Bone marrow (tissue), 2 donors: ENCODE data around the gene KCNT2.
"Not testable (repeated sequence)": the region's sequence is repeated elsewhere in the genome, so short reads cannot be mapped to it uniquely, and the experiment has no call there.

ENCODE experiments used
- DNase-seq, 2 donors: peaks; one replicate each; lab custom pipeline; 2025; lab: John Stamatoyannopoulos, UW

The KCNT2 gene

DNA sequence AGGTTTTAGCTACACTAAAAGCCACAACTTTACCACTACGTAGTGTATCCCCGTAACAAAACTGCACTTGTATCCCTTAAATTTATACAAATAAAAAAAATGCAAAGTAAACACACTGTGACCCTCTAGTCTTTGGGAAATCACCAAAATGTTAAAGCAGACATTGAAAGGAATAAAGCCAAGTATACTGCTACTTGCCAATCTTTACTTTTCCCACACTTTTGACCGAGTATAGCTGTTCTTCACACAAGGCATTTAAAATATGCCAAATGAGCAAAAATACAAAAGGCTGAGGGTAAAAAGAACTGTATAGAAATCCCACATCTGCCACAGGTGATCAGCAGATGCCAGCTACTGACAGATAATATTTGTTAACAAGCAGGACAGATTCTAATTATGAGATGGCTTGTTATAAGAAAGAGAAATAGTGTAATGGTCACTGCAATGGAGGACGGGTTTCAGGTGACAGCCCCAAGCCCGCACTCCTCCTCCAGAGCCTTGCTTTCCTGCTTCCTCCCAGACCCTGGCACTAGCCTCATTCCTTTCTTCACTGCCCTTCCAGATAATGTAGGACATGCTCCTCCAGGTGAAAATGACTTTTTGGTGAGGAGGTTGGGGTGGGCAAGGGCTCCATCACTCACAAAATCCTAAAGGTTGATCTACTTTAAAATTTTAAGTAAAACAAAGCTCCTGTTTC lies 18.1 kb downstream of the KCNT2 start:
- no peak for DNase-seq

DNA sequence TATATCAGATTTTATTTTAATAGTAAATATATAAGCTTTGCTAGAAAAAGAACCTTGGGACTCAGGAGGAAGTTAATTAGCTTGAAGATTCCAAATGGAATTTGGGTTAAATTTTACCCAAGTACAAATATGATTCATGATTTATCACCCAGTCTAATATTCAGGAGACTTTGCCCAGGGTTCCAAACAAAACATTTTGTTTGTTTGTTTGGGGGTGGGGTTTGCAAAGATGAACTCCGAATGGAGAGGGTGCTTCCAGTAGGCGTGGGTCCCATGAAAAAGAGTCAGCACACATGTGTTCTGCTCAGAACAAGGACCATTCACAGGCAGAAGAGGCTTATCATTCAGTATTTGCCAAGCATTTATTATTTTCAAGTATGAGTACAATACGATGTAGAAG lies 23.5 kb downstream of the KCNT2 start:
- DNase-seq: no peak

DNA sequence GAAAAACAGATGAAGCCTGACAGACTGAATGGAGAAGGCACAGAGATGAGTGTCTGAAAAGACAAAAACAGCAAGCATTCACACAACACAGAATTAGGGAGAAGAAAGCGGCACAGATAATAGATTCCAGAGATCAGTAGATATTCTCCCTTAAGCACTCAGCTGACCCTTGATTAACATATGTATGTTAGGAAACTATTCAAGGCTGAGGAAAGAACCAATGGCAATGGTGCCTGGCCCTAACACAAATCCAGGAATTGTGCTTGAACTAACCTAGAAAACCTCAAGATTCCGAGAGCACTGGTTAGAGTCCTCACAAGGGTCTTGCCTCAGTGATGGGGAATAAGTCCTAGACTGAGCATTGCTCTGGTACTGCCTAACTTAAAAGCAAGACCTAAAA lies 30.9 kb downstream of the KCNT2 start:
- no peak for DNase-seq

DNA sequence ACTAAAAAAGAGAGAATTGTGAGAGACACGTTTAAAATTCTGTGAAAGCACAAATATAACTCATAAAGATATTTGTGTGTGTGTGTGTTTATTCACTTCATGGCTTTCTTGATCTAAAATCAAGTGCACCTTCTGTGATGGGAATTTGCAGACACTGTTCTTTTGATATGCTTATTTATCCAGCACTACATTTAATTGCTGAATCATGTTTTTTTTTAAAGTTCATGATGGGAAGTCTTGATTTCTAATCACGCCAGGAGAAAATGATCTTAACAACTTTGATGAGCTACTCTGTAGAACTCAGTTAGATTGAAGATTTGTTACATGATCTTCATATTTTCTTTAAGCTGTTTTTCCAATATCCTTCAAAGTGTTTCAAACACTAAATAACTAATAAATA lies 35.0 kb downstream of the KCNT2 start:
- DNase-seq: no peak

DNA sequence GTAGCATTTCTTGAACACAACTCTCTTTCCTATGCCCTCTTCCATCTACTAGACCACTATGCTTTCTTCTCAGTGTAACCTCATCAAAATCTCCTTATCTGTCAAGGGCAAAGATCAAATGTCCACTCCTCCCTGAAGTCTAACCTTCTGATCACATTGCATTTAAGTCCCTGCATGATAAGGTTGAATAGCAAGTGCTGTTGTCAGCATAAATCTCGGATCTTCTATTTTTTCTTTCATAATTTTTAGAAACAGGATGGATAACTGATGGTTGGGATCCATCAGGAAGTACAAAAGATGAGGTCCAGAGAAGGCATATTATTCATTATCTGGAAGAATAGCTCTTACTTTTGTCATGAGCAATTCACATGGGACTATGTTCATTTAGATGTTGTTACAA lies 41.0 kb downstream of the KCNT2 start:
- no peak for DNase-seq

DNA sequence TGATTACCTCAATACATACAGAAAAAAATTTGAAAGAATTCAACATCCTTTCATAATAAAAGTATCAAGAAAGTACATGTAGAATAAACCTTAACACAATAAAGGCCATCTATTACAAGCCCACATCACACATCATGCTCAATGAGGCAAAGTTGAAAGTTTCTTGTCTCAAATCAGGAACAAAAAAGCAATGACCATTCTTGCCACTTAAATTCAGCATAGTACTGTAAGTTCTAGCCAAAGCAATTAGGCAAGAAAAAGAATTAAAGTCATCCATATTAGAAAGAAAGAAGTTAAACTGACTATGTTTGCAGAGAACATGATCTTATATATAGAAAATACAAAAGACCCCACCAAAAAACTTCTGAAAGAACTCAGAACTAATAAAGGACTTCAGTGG lies 44.5 kb downstream of the KCNT2 start:
- DNase-seq: no peak

DNA sequence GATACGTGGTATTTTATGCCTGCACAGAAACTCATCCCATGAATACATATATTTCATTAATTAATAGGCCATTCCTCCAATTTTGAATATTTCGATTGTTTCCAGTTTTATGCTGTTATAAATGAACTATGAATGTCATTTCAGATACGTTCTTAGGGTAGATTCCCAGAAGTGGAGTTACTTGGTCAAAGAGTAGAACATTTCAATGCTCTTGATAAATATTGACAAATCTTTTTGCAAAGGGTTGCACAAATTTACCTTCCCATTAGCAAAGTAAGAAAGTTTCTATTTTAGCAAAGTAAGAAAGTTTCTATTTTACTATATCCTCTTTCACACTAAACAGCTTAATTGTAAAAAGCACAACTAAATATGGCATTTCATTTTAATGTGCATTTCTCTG lies 48.9 kb downstream of the KCNT2 start:
- DNase-seq: no peak

DNA sequence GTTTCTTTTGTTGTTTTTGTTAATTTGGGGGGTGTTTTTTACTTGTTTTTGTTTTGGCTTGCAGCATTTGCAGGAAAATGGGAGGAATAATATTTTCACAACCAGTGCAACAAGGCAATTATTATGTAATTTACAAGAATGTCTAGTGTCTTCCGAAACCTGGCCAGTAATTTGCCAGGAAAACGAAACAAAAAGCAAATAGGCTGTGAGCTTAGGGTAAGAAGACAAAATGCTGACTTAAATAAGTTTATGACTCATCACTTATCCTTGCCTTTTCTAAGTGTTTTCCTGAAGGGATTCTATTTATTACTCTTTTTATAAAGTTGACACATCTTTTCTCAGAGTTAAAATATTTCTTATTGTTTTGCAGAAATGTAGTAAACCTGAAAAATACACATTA lies 49.8 kb downstream of the KCNT2 start:
- no peak for DNase-seq

DNA sequence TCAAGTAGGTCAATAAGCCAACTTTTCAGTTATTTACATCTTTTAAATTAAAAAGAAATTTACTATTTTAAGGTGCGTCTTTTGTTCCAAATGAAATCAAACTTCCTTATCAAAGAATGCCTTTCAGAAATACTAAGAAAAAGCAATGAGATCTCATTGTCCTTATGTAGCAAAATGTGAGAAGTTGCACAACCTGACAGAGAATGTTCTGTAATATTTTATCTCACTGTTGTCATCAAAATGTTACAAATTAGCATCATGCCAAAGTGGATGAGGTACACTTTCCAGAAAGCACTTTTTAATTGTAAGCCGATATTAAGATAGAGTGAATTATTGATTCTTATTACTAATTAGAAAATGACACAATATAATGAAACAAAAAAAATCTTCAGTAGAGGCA lies 50.4 kb downstream of the KCNT2 start:
- no peak for DNase-seq

DNA sequence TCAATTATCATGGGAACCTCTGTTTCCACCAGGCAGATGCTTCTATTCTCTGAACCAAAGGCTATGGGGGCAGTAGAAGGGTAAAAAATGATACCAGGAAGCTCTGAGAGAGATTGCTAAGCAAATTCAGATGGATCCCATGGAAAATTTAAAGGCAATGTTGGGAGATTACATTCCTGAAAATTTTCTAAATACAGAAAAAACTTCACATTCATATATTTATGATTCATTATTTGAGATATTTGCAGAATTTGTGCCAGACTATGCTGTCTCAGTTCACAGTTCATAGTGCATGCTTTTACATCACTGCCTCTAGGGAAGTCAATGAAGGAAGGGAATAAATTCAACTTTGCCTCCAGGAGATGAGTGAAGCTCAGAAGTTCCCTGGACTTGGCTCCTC lies 57.5 kb downstream of the KCNT2 start:
- DNase-seq: no peak

DNA sequence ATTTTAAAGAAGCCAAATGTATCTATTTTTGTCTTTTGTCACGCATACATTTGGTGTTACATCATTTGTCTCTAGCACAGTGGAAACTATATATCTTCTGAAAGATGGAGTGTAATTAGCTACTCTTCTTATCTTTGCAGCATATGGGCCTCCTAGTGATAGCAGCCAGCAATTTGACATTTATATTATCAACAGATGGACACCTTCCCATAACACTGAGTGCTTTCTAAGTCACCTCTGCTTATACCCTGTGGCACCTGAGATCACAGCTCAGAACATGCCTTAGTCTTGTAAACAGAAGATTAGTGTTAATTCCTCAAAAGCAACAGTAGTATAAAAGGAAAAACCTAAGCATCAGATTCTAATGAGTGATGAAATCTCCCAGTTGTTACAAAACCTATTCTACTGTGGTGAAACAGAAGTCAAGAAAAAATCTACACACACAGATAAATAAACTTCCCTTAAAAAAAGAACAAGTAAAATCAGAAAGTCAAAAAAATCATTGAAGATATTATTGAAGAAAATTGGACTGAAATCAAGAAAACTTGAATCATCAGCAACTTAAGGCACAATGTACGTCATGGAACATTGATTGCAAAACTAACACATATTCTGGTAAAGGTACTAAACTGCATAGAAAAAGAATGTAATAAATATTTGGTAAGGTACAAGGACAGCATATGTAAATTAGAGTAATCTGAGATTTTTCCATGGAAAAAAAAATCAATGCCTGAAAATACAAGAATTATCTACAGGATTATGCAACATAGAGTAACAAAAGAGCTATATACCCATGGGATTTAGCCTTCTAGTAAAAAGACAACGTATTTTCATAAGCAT lies 61.7 kb downstream of the KCNT2 start:
- no peak for DNase-seq

DNA sequence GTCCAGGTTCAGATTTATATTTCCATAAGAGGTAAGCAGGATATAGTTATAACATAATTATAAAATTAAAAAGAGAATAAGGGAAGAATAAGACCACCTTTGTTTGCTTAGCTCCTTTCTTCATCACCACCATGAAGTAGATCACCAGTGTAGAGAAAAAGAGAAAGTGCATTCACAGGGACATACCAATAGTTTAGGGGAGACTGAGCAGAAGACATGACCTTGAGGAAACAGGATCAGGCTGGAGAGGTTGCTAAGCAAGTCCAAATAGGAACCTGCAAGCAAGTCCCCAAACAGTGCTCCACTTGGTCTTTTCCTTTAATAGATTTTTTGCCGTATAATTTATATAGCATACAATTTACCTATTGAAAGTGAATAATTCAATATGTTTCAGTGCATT lies 63.0 kb downstream of the KCNT2 start:
- no peak for DNase-seq

DNA sequence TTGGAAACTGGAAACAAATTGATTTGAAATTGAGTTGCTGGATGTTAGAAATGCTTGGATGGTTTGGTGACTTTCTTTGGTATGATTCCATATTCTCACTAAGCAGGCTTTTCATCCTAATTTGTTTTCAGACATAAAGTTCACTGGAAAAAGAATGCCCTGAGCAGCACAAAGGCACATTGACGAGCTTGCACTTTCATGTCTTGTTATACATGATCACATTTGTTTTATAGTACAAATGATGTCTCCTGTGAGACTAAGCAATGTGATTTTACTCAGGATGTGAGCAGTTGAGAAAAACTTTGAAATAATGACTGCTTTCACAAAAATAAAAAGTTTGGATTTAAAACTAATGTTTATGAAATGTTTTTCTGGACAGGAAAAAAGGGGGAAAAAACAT lies 63.6 kb downstream of the KCNT2 start:
- DNase-seq: no peak

DNA sequence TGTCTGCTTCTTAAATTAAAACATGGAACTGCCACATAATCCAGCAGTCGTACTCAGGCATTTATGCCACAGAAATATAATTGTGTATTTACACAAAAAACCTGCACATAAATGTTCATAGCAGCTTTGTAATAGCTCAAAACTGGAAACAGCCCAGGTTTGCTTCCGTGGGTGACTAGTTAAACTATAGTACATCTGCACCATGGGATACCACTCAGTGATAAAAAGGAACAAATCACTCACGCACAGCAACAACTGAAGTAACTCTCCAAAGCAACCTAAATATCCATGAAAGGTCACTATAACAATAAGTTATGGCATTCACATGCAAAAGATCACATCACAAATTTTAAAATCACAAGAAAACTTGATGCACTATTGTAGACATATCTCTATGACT lies 64.4 kb downstream of the KCNT2 start:
- no peak for DNase-seq

DNA sequence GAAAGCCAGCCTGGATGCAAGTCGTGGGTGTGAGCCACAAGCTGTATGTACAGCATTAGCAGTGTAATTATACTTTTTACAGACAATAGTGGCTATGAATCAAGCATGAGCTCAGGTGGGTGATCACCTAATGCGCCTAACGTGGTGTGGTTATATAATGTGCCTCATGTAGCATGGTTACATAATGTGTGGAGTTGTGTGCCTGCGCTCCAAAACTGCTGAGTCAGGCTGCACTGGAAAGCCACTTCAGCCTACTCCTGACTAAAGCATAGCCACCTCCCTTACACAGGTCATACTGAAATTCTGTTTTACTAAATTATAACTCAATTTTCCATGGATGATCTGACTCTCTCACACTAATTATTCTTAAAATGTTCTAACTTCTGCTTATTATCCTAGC lies 69.8 kb downstream of the KCNT2 start:
- no peak for DNase-seq

DNA sequence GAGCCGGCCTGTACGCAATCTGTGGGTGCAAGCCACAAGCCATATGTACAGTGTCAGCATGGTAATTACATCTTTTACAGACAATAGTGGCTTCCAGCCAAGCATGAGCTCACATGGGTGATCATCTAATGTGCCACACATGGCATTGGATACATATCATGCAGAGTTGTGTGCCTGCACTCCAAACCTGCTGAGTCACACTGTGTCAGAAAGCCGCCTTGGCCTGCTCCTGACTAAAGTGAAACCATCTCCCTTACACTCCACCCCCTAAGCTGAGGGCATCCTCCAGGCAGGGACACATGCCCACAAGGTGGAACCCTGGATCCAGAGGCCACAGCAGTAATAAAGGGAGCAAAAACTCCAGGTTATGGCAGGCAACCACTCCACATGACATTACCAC lies 72.5 kb downstream of the KCNT2 start:
- no peak for DNase-seq

DNA sequence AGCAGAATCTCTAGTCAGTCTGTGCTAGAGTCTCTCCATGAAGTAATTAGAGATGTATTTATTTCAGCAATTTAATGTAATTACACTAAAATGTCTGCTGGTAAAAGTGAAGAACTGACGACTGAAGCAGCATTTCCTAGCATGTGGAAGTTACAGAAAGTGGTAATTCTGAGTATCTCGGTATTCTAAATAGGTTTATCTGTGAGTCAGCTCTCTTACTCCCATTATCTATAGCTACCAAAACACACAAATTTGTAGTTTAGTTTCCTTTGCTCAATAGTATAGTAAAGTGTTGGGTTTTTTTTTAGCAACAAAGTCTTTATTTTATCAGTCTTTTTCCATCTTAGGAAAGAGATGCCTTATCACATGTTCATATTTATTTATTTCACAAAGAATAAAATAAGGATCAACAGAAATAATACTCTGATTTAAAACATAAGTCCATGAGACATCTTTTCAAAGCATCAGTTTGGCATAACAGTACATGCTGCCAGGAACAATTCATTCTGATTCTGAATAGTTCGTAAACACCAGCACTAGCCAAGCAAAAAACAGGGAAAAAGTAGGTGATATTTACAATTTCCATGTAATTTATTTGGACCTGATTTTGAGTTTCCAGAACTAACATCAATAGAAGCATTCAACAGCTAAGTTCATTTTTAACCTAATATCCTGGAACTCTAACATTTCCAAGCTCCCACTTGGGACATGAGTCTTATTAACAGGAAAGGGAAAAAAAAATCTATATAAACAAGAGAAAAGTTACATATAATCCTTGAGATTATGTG lies 76.3 kb downstream of the KCNT2 start:
- DNase-seq: no peak

DNA sequence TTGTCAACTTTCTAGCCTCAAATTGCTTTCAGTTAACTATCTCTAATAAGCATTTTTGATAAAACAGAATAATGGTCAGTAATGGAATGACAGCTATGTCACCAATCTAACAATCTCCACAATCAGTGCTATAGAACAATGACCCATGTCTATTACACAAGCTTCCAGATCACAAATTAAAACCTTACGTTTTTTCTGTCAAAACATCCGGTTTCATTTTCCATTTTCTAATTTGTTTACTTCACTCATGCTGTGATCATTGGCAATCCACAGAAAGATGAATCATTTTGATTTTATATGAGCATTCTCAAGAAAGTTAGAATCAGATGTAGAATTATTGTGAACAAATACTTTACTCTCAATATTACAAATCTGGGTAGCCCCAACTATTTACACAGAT lies 80.3 kb downstream of the KCNT2 start:
- DNase-seq: no peak

DNA sequence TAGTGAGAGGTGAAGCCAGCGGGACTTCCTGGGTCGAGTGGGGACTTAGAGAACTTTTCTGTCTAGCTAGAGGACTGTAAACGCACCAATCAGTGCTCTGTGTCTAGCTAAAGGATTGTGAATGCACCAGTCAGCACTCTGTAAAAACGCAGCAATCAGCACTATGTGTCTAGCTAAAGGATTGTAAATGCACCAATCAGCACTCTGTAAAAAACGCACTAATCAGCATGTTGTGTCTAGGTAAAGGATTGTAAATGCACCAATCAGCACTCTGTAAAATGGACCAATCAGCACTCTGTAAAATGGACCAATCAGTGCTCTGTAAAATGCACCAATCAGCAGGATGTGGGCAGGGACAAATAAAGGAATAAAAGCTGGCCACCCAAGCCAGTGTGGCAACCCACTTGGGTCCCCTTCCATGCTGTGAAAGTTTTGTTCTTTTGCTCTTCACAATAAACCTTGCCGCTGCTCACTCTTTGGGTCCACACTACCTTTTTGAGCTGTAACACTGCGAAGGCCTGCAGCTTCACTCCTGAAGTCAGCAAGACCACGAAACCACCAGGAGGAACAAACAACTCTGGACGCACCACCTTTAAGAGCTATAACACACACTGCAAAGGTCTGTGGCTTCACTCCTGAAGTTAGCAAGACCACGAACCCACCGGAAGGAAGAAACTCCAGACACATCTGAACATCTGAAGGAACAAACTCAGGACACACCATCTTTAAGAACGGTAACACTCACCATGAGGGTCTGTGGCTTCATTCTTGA lies 85.5 kb downstream of the KCNT2 start:
- DNase-seq: not testable (repeated sequence)

DNA sequence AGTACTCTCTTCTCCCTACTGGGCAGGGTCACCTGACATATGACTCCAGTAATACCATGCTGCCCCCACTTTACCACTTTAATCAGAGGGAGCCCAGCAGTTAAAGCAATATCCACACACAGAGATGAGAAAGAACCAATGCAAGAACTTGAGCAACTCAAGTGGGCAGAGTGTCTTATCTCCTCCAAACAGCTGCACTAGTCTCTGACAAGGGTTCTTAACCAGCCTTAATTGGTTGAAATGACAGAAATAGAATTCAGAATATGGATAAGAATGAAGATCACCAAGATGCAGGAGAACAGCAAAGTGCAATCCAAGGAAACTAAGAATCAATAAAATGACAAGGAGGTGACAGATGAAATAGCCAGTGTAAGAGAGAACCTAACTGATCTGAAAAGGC lies 91.0 kb downstream of the KCNT2 start:
- no peak for DNase-seq

DNA sequence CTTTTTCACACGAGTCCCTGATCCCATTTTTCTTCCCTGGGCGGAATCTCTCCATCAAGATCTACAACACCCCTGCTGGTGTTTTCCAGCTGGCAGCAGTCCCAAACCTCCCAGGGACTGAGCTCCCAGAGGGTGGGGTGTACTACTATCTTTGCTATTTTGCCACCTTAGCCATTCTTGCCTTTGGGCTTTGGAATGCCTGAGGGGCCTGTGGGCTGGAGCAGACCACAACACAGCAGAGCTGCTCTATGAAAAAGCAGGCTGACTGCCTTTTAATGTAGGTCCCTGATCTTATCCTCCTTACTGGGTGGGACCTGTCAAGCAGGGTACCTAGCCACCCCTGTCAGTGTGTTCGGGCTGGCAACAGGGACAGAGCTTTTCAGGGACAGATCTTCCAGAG lies 91.9 kb downstream of the KCNT2 start:
- DNase-seq: no peak

DNA sequence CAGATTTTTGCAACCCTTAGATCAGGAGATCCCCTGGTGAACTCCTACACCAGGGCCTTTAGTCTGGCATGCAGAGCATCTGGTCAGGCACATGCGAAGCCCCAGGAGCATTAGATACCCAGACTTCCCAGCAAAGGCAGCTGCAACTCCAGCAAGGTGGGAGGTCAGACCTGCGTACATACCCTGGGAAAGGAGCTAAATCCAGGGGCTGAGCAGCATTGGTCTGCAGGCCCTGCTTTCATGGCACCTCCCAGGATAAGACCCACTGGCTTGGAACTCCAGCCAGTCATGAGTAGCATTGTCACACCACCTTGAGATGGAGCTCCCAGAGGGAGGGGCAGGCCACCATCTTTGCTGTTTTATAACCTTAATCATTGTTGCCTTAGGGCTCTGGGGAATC lies 92.3 kb downstream of the KCNT2 start:
- DNase-seq: no peak
